BE2C (cell line): Measurements from ENCODE around the gene MGLL.

Experiments used
- DNase-seq: peaks from one replicate; pipeline ENCODE4 v3.0.0-alpha.2; 2020
- H3K27me3 ChIP-seq: fragments of 250-450 bp; sonication (Bioruptor Pico); 2 replicates; pipeline ENCODE4 v1.5.1; 2020; ENCODE audit warnings: mild to moderate bottlenecking
- H3K36me3 ChIP-seq: fragments of 250-450 bp; sonication (Bioruptor Pico); 2 replicates; pipeline ENCODE4 v1.5.1; 2020; ENCODE audit warnings: mild to moderate bottlenecking
- H3K4me1 ChIP-seq: fragments of 250-450 bp; sonication (Bioruptor Pico); 2 replicates; pipeline ENCODE4 v1.5.1; 2020
- H3K4me3 ChIP-seq: 2 replicates; pipeline ENCODE4 v1.5.1; 2011; ENCODE audit warnings: low read depth, low read length
- H3K9me3 ChIP-seq: fragments of 250-450 bp; sonication (Bioruptor Pico); 2 replicates; pipeline ENCODE4 v1.5.1; 2020
- TF ChIP-seq, protein P1 (sequence below): IDR thresholded peaks from 2 replicates; pipeline ENCODE4 v1.5.1; 2012; ENCODE audit warnings: mild to moderate bottlenecking, low read depth, low read length

The MGLL gene

DNA sequence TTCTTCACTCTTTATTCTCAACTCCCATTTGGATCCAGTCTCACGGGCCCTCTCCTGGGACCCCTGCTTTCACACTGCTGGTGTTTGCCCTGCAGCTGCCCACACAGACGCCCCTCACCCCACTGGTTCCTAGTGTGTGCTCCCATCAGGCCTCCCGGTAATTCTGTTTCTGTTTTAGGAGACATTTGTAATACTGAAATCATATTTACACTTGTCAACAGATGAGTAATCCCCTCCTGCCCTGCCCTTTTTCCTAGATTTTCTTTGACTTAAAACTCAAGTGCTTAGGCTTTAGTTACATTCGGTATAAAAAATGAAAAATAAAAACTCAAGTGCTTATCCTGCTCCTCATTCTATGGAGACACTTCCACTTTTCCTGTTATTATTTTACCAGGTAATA, 167.9 kb downstream of the MGLL start:
- Histone ChIP-seq H3K36me3 (peaks cover 4% of the 10 kb centered on the region), H3K4me1 (no peaks in the 10 kb centered on the region; the same call in 1 of the 2 replicates), H3K4me3 (no peak overlapping the region), H3K27me3 (no peaks in the 10 kb centered on the region), H3K9me3 (no peaks in the 10 kb centered on the region)
- no peak for DNase-seq
- TF ChIP-seq, protein P1, sequence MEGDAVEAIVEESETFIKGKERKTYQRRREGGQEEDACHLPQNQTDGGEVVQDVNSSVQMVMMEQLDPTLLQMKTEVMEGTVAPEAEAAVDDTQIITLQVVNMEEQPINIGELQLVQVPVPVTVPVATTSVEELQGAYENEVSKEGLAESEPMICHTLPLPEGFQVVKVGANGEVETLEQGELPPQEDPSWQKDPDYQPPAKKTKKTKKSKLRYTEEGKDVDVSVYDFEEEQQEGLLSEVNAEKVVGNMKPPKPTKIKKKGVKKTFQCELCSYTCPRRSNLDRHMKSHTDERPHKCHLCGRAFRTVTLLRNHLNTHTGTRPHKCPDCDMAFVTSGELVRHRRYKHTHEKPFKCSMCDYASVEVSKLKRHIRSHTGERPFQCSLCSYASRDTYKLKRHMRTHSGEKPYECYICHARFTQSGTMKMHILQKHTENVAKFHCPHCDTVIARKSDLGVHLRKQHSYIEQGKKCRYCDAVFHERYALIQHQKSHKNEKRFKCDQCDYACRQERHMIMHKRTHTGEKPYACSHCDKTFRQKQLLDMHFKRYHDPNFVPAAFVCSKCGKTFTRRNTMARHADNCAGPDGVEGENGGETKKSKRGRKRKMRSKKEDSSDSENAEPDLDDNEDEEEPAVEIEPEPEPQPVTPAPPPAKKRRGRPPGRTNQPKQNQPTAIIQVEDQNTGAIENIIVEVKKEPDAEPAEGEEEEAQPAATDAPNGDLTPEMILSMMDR = no peak

DNA sequence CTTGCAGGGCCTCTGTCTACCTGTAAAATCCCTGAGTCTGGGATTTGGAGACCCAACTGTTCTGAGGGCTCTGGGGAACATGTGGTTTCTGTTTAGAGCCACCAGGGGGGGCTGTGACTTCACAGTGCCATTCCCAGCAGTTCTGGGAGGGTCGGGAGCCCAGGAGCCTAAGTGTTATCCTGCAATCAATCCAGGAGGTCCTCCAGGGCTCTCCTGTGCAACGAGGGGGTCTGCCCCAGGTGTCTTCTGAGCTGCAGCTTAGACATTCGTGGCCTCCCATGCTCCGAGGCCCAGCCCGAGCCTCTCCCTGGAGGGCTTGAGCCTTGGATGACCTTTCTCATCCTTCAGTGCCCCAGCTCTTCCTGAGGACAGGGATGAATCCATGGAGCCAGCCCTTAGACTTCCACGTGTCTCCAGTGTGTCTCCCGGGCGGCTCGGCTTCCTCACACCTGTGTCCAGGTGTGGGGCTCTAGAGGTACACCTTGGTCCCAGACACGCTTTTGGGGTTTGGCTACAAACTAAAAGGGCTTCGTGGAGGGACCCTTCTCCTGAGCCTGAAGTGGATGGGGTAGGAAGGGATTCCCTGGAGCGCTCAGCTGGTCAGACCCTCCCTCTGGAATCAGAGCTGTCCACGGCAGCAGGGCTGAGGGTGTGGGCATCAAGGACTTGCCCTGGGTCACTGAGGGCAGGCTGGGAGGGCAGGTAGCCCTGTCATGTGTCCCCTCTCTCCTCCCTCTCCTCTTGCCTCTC, 169.9 kb downstream of the MGLL start:
- TF ChIP-seq, protein P1 = peak; percentile 92
- no peaks in the 10 kb centered on the region for H3K9me3 ChIP-seq
- H3K4me3 ChIP-seq = no peak overlapping the region
- peaks cover 7% of the 10 kb centered on the region; the same call in 1 of the 2 replicates for H3K4me1 ChIP-seq
- peaks cover 8% of the 10 kb centered on the region for H3K36me3 ChIP-seq
- DNase-seq = peak; percentile 72
- H3K27me3 ChIP-seq = no peaks in the 10 kb centered on the region

DNA sequence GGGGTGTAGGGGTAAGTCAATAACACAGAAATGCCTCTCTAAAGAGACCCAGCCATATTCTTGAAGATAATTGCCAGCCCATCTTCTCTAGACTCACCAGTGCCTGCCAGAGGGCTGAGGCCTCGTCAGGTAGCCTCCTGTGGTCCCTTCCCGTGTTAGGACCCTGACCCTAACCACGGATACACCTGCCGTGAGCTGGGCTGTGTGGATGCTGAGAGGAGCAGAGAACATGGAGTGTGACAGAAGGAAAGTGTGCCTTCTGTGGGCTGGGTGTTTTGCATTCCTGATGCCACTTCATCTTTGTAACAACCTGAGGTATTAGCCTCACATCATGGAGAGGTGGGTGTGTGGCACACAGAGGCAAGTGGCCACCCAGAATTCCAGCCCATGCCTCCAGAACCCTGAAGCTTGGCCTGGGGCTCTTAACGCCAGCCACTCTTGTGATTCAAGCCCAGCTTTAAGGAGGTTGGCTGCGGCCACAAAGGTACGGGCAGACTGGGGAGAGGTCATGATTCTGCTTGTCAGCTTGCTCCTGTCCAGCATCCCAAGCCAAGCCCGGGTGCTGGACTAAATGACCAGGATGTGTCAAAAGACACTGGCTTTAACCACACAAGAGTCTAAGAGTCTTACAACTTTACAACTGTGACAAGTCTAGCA, 170.7 kb downstream of the MGLL start:
- peaks cover 12% of the 10 kb centered on the region for H3K4me1 ChIP-seq
- TF ChIP-seq, protein P1 = no peak
- peaks cover 14% of the 10 kb centered on the region for H3K36me3 ChIP-seq

DNA sequence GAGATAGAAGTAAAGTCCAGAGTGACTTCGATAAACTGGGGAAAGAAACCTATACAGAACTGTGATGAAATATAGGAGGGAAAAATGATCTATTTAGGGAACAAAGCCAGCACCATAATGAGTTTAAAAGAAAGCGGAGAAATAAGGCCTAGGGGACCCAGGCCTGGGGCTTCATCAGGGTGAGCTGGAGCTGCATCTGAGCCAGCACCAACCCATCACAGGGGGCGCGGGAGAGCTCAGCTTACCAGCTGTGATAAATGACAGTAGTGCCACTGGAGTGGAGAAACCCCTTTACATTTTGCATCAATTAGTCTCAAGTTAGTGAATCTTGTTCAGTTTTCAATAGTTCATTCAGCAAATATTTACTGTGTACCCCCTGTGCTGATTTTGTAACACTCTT, 172.1 kb downstream of the MGLL start:
- Histone ChIP-seq H3K4me1 (peaks cover 13% of the 10 kb centered on the region), H3K36me3 (peaks cover 17% of the 10 kb centered on the region), H3K4me3 (no peak overlapping the region), H3K9me3 (no peaks in the 10 kb centered on the region), H3K27me3 (no peaks in the 10 kb centered on the region)
- TF ChIP-seq, protein P1 = no peak
- DNase-seq = no peak

More for the DNA sequence above, 170.7 kb downstream of the MGLL start:
- Histone ChIP-seq H3K4me3 (no peak overlapping the region), H3K9me3 (no peaks in the 10 kb centered on the region), H3K27me3 (no peaks in the 10 kb centered on the region)
- DNase-seq = no peak

DNA sequence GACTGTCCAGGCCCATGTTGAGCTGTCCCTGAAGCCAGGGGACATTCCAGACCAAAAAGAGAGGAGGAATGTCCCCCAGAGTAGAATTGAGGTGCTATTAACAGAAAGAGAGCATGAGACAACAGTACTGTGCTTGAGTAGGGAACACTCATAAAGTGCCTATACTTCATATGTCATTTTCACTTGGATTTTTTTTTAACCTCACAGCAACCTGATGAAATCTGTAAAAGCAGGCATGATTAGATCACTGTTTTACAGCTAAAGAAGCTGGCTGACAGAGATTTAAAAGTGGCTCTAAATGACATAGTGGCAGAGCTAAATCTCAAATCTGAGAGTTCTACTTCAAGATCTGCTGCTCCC, 174.5 kb downstream of the MGLL start:
- H3K27me3 ChIP-seq = no peaks in the 10 kb centered on the region
- peaks cover 13% of the 10 kb centered on the region for H3K4me1 ChIP-seq
- H3K9me3 ChIP-seq = no peaks in the 10 kb centered on the region
- no peak overlapping the region for H3K4me3 ChIP-seq
- H3K36me3 ChIP-seq = peaks cover 26% of the 10 kb centered on the region
- TF ChIP-seq, protein P1 = no peak
- DNase-seq = no peak

DNA sequence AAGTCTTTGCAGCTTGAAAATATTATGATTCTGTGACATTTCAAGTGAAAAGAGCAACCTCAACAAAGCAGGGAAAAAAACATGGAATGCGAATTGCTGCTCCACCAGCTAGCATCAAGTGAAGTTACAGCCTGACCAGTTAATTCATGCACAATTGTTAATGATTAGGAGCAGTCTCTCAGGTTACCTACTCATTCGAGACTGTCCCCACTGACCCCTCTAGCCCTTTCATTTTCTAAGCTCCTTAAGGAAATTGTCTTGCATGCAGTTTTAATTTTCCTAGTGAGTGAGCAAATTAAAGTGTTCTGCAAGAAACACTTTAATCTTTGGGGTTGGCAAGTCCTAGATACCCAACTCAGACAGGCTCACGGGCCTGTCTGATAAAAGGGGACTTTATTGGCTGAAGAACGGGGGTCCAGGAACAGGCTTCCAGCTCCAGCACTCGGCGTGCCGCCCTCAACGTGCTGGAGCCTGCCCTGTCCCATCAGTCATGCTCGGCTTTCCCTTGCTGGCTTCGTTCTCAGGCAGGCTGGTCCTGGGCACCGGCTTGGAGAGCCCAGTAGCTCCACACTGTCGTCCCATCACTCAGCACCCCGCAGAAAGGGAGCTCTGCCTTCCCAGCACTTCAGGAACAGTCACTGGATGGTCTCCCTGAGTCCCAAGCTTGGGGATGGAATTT, 175.0 kb downstream of the MGLL start:
- H3K36me3 ChIP-seq = peaks cover 26% of the 10 kb centered on the region

More for the DNA sequence above, 175.0 kb downstream of the MGLL start:
- H3K4me1 ChIP-seq = peaks cover 13% of the 10 kb centered on the region
- no peaks in the 10 kb centered on the region for H3K9me3 ChIP-seq
- TF ChIP-seq, protein P1 = no peak
- no peak overlapping the region for H3K4me3 ChIP-seq
- no peaks in the 10 kb centered on the region for H3K27me3 ChIP-seq
- DNase-seq = no peak
